Natural killer cell (primary cell): Measurements from ENCODE around the gene ABCA3. TPM values are rescaled to one million over a fixed set of nuclear protein-coding genes. Genes with fewer than 3 reads are reported as not detected.
A peak's percentile ranks its signal among the peaks of the same experiment; 100 is the strongest.
"Not testable (repeated sequence)": the region's sequence is repeated elsewhere in the genome, so short reads cannot be mapped to it uniquely, and the experiment has no call there.

Experiments used
- ATAC-seq, 3 donors: fragments of 150-1000 bp in 2 of 3; fragments of 200-7000 bp in 1 of 3; cut with Tn5 transposase; 1 replicate in 1 of 3; 2 replicates in 2 of 3; pipeline ENCODE4 v1.10.0; 2021; ENCODE audit warnings: mild to moderate bottlenecking in 2 of 3, moderate library complexity in 2 of 3
- DNase-seq, 2 donors: peaks; one replicate each; pipeline versions ENCODE4 v3.0.0 to v3.0.0-alpha.2; 2013 to 2021; ENCODE audit warnings: mixed read lengths in 1 of 2
- H3K27ac ChIP-seq: one replicate; pipeline ENCODE4 v1.5.1; 2013; ENCODE audit warnings: mild to moderate bottlenecking, low read length
- H3K27me3 ChIP-seq: one replicate; pipeline ENCODE4 v1.6.1; 2013; ENCODE audit warnings: low read length; ENCODE audit not compliant: control insufficient read depth, insufficient read depth
- H3K36me3 ChIP-seq: one replicate; pipeline ENCODE4 v1.6.1; 2013; ENCODE audit warnings: low read length; ENCODE audit not compliant: control insufficient read depth, insufficient read depth
- H3K4me1 ChIP-seq: one replicate; pipeline ENCODE4 v1.6.1; 2013; ENCODE audit warnings: low read length; ENCODE audit not compliant: control insufficient read depth, insufficient read depth
- H3K4me3 ChIP-seq: one replicate; pipeline ENCODE4 v1.5.1; 2013; ENCODE audit warnings: low read length
- H3K9me3 ChIP-seq: one replicate; pipeline ENCODE4 v1.6.1; 2013; ENCODE audit warnings: low read length; ENCODE audit not compliant: control insufficient read depth, insufficient read depth
- H3K27ac Mint-ChIP-seq, 2 donors: one replicate each; pipeline ENCODE4 v1.8.0; 2022; ENCODE audit warnings: mild to moderate bottlenecking in 2 of 2, mixed read lengths in 2 of 2, moderate library complexity in 1 of 2
- H3K27me3 Mint-ChIP-seq, 2 donors: one replicate each; pipeline ENCODE4 v1.8.0; 2022; ENCODE audit warnings: low read depth in 2 of 2, mixed read lengths in 2 of 2
- H3K36me3 Mint-ChIP-seq: one replicate; pipeline ENCODE4 v1.8.0; 2022; ENCODE audit warnings: mixed read lengths
- H3K4me1 Mint-ChIP-seq, 2 donors: one replicate each; pipeline ENCODE4 v1.8.0; 2022; ENCODE audit warnings: mixed read lengths in 2 of 2
- H3K4me3 Mint-ChIP-seq: one replicate; pipeline ENCODE4 v1.8.0; 2022; ENCODE audit warnings: mild to moderate bottlenecking, moderate library complexity, mixed read lengths
- H3K9me3 Mint-ChIP-seq, 2 donors: one replicate each; pipeline ENCODE4 v1.8.0; 2022; ENCODE audit warnings: mixed read lengths in 2 of 2
- CTCF ChIP-seq: fragments of 200-600 bp; IDR thresholded peaks from one replicate; pipeline ENCODE4 v1.8.0; 2022; ENCODE audit warnings: antibody characterized with exemption
- WGBS: methylation state at CpG from one replicate; pipeline ENCODE4 v1.1.7; 2013; ENCODE audit warnings: missing lambda C conversion rate; ENCODE audit not compliant: insufficient coverage; 5-methylcytosine and 5-hydroxymethylcytosine counted together
- intact Hi-C: fragments of 100-400 bp; cut with micrococcal nuclease; formaldehyde crosslinking; loops from one replicate; pipeline ENCODE4 v1.14.2; 2022
- total RNA-seq, 4 donors: library from RNA; stranded (reverse); fragments of 120-200 nt in 1 of 4; gene quantifications; one replicate each; pipeline versions ENCODE4 v1.2.3 to v1.2.4, GENCODE V29; 2013 to 2022

Gene ABCA3
- total RNA-seq, 3 donors from 2014 or later (not counting 1 experiment from before 2014, with no cell fraction given) = 12.2 to 17.5 (median 16.6) TPM

- Histone ChIP-seq H3K9me3 (no peaks in the 10 kb centered on the region), H3K4me3 (no peak overlapping the region), H3K4me1 (peaks cover 38% of the 10 kb centered on the region), H3K36me3 (peaks cover 2% of the 10 kb centered on the region), H3K27ac (no peak overlapping the region), H3K27me3 (no peaks in the 10 kb centered on the region)
- no peak for DNase-seq
- no peak for TF ChIP-seq CTCF
- H3K9me3 Mint-ChIP-seq = no peaks in the 10 kb centered on the region
- peak overlapping the region; percentile 97 for H3K4me3 Mint-ChIP-seq
- no peak overlapping the region for H3K27ac Mint-ChIP-seq
- H3K4me1 Mint-ChIP-seq = peaks cover 27 to 39% of the 10 kb centered on the region in 2 donors
- 89% methylated on average over 9 of the region's 9 CpGs for WGBS
- no peaks in the 10 kb centered on the region for H3K36me3 Mint-ChIP-seq
- H3K27me3 Mint-ChIP-seq = no peaks in the 10 kb centered on the region
- ATAC-seq = no peak
- intact Hi-C loops = no loop called here
Measured at GRCh38 chr16:2270070-2270462, 70.5 kb downstream of the ABCA3 start.

GRCh38 chr16:2267913-2268666 is 72.4 kb downstream of the ABCA3 start, which contains the start of gene RNPS1:
Gene RNPS1, minus strand, starts transcription at chr16:2268126. Its CDS starts 3,483 bp downstream, at chr16:2264643.
- peaks cover 40 to 50% of the 10 kb centered on the region in 2 donors for H3K4me1 Mint-ChIP-seq
- H3K4me3 Mint-ChIP-seq = peak within 1 kb of the TSS; percentile 97
- H3K27me3 Mint-ChIP-seq = no peaks in the 10 kb centered on the region
- peak within 1 kb of the TSS; percentile 97 to 99 for H3K27ac Mint-ChIP-seq
- intact Hi-C loops = loop anchor here (5.0 to 10.0 kb wide), 2 partner anchors 46 to 243 kb away; partner anchors contain the start of genes E4F1 and NHERF2
- no peaks in the 10 kb centered on the region for H3K27me3 ChIP-seq
- no peaks in the 10 kb centered on the region for H3K9me3 Mint-ChIP-seq
- ATAC-seq (peak; percentile 87 to 94 (median 88)), DNase-seq (peak; percentile 99)
- H3K4me3 ChIP-seq = peak within 1 kb of the TSS; percentile 87
- H3K4me1 ChIP-seq = peaks cover 38% of the 10 kb centered on the region
- peak within 1 kb of the TSS; percentile 99 for H3K27ac ChIP-seq
- H3K9me3 ChIP-seq = no peaks in the 10 kb centered on the region
- no peaks in the 10 kb centered on the region for H3K36me3 Mint-ChIP-seq
- TF ChIP-seq CTCF = no peak
- H3K36me3 ChIP-seq = peaks cover 9% of the 10 kb centered on the region
- under 1% methylated on average over 88 of the region's 88 CpGs for WGBS

- WGBS = under 1% methylated on average over 54 of the region's 54 CpGs
- peak overlapping the region; percentile 87 for H3K4me3 ChIP-seq
- Mint-ChIP-seq H3K4me1 (peaks cover 40 to 54% of the 10 kb centered on the region in 2 donors), H3K27ac (peak overlapping the region; percentile 97 to 99), H3K4me3 (peak overlapping the region; percentile 97)
- not testable (repeated sequence) for H3K27me3 ChIP-seq, H3K36me3 Mint-ChIP-seq, DNase-seq, H3K27me3 Mint-ChIP-seq, H3K9me3 Mint-ChIP-seq, H3K9me3 ChIP-seq
- H3K27ac ChIP-seq = peak overlapping the region; percentile 99
- peaks cover 37% of the 10 kb centered on the region for H3K4me1 ChIP-seq
- intact Hi-C loops = loop anchor here (5.0 to 10.0 kb wide), 2 partner anchors 45 to 243 kb away; partner anchors contain the start of genes E4F1 and NHERF2
- peak; percentile 56 to 76 (median 67) for ATAC-seq
- peaks cover 14% of the 10 kb centered on the region for H3K36me3 ChIP-seq
Measured at GRCh38 chr16:2267505-2267912, 73.0 kb downstream of the ABCA3 start.

- Mint-ChIP-seq H3K27ac (peak overlapping the region; percentile 97 to 99), H3K4me3 (peak overlapping the region; percentile 97), H3K4me1 (peaks cover 40 to 54% of the 10 kb centered on the region in 2 donors)
- not testable (repeated sequence) for H3K9me3 ChIP-seq, H3K9me3 Mint-ChIP-seq, ATAC-seq, H3K27me3 Mint-ChIP-seq, H3K27me3 ChIP-seq, H3K36me3 Mint-ChIP-seq
- 9% methylated on average over 2 of the region's 12 CpGs for WGBS
- Histone ChIP-seq H3K4me3 (peak overlapping the region; percentile 87), H3K4me1 (peaks cover 33% of the 10 kb centered on the region), H3K27ac (peak overlapping the region; percentile 99), H3K36me3 (peaks cover 21% of the 10 kb centered on the region)
- intact Hi-C loops = loop anchor here (5.0 to 10.0 kb wide), 2 partner anchors 45 to 242 kb away; partner anchors contain the start of genes E4F1 and NHERF2
- peak in 1 of 2 donors; percentile 27 for DNase-seq
Measured at GRCh38 chr16:2266887-2267286, 73.6 kb downstream of the ABCA3 start.

GRCh38 chr16:2263026-2263425 is 77.5 kb downstream of the ABCA3 start:
- intact Hi-C loops = loop anchor here (10.0 kb wide), 1 partner anchor 238 kb away; the partner anchor contains the start of gene NHERF2
- H3K9me3 Mint-ChIP-seq, DNase-seq, H3K9me3 ChIP-seq, H3K27me3 Mint-ChIP-seq, H3K36me3 Mint-ChIP-seq, H3K4me3 Mint-ChIP-seq, H3K27ac ChIP-seq, H3K4me3 ChIP-seq, H3K27ac Mint-ChIP-seq, H3K27me3 ChIP-seq, ATAC-seq: not testable (repeated sequence)
- peaks cover 19% of the 10 kb centered on the region for H3K4me1 ChIP-seq
- 93% methylated on average over 14 of the region's 14 CpGs for WGBS
- peaks cover 49% of the 10 kb centered on the region for H3K36me3 ChIP-seq
- H3K4me1 Mint-ChIP-seq = peaks cover 30 to 32% of the 10 kb centered on the region in 2 donors
